Transverse colon (tissue), 4 donors: ENCODE results near the gene EDDM13.

Experiments used
- CTCF ChIP-seq, 5 experiments: fragments of 200-600 bp in 3 of 5; fragments of 450-650 bp in 2 of 5; sonication (generic) in 3 of 5; IDR thresholded peaks; 1 replicate in 2 of 5; 2 replicates in 3 of 5; pipeline ENCODE4 v1.5.1; 2016 to 2017; ENCODE audit warnings: antibody characterized with exemption in 5 of 5, inconsistent platforms in 3 of 5, mild to moderate bottlenecking in 2 of 5, moderate library complexity in 1 of 5
- POLR2A ChIP-seq: fragments of 450-650 bp; IDR thresholded peaks from one replicate; pipeline ENCODE4 v1.6.1; 2016; ENCODE audit warnings: antibody characterized with exemption, mild to moderate bottlenecking, moderate library complexity
- POLR2AphosphoS5 ChIP-seq, 3 donors: sonication (generic); formaldehyde crosslinking; IDR thresholded peaks; one replicate each; pipeline ENCODE4 v1.6.1; 2016; ENCODE audit warnings: antibody characterized with exemption in 3 of 3

GRCh38 chr19:56290104-56290503 lies 17.6 kb downstream of the EDDM13 start:
- TF ChIP-seq POLR2AphosphoS5 (IDR thresholded peaks at IDR 0.05) (no peak), CTCF (IDR thresholded peaks at IDR 0.05) (no peak), POLR2A (no peak)
